Fibroblast of lung (primary cell): ENCODE results near the gene TNFSF9. TPM values are rescaled to one million over a fixed set of nuclear protein-coding genes. Genes with fewer than 3 reads are reported as not detected.

Experiments used
- DNase-seq, 2 donors: peaks; one replicate each; pipeline versions ENCODE4 v3.0.0 to v3.0.0-alpha.2; 2010; ENCODE audit warnings: low read depth in 2 of 2
- H2AFZ ChIP-seq: 2 replicates; pipeline ENCODE4 v1.5.1; 2012; ENCODE audit warnings: low read length, control low read depth, inconsistent platforms
- H3K27ac ChIP-seq: 2 replicates; pipeline ENCODE4 v1.5.1; 2011; ENCODE audit warnings: low read length, control low read depth; ENCODE audit not compliant: insufficient read depth
- H3K27me3 ChIP-seq: 2 replicates; pipeline ENCODE4 v1.5.1; 2011; ENCODE audit warnings: mild to moderate bottlenecking, low read length; ENCODE audit not compliant: control insufficient read depth, insufficient read depth
- H3K36me3 ChIP-seq: 2 replicates; pipeline ENCODE4 v1.5.1; 2011; ENCODE audit warnings: low read length; ENCODE audit not compliant: control insufficient read depth, insufficient read depth
- H3K4me1 ChIP-seq: 2 replicates; pipeline ENCODE4 v1.5.1; 2011; ENCODE audit warnings: low read length; ENCODE audit not compliant: control insufficient read depth, insufficient read depth; ENCODE audit errors: extremely low read depth
- H3K4me2 ChIP-seq: 2 replicates; pipeline ENCODE4 v1.5.1; 2011; ENCODE audit warnings: low read length, control low read depth; ENCODE audit not compliant: insufficient read depth; ENCODE audit errors: extremely low read depth
- H3K4me3 ChIP-seq, 4 experiments: fragments of 200-600 bp in 1 of 4; sonication (generic) in 1 of 4; replicated peaks in 1 of 4; 2 replicates each; pipeline ENCODE4 v1.5.1; 2011 to 2016; ENCODE audit warnings: low read length in 4 of 4, low read depth in 3 of 4, mild to moderate bottlenecking in 3 of 4, control low read depth in 2 of 4, inconsistent platforms in 1 of 4, mixed read lengths in 1 of 4; ENCODE audit not compliant: insufficient read depth in 1 of 4; ENCODE audit errors: control extremely low read depth in 1 of 4
- H3K79me2 ChIP-seq: 2 replicates; pipeline ENCODE4 v1.5.1; 2012; ENCODE audit warnings: mild to moderate bottlenecking, low read length, inconsistent platforms; ENCODE audit not compliant: control insufficient read depth, insufficient read depth
- H3K9ac ChIP-seq: 2 replicates; pipeline ENCODE4 v1.5.1; 2011; ENCODE audit warnings: mild to moderate bottlenecking, low read length, control low read depth; ENCODE audit not compliant: insufficient read depth
- H3K9me3 ChIP-seq: 2 replicates; pipeline ENCODE4 v1.5.1; 2012; ENCODE audit warnings: low read depth, low read length; ENCODE audit not compliant: control insufficient read depth, insufficient read depth
- H4K20me1 ChIP-seq: 2 replicates; pipeline ENCODE4 v1.5.1; 2011; ENCODE audit warnings: low read length; ENCODE audit not compliant: control insufficient read depth, insufficient read depth; ENCODE audit errors: extremely low read depth
- CTCF ChIP-seq, 2 donors: IDR thresholded peaks in 1 of 2; conservative IDR thresholded peaks in 1 of 2; 1 replicate in 1 of 2; 2 replicates in 1 of 2; pipeline ENCODE4 v1.5.1; 2011 to 2012; ENCODE audit warnings: low read length in 2 of 2, control low read depth in 1 of 2, inconsistent platforms in 1 of 2, low read depth in 1 of 2, mild to moderate bottlenecking in 1 of 2
- EZH2 ChIP-seq: IDR thresholded peaks from 2 replicates; pipeline ENCODE4 v1.5.1; 2012; ENCODE audit warnings: low read length, control low read depth, mild to moderate bottlenecking; ENCODE audit errors: missing control alignments
- polyA plus RNA-seq, 2 donors: library from polyadenylated mRNA; depleted of rRNA in 1 of 2; stranded (reverse) in 1 of 2; unstranded in 1 of 2; fragments of >200 nt; gene quantifications; 2 replicates each; pipeline ENCODE4 v1.2.1, GENCODE V29; 2011 to 2012; ENCODE audit warnings: missing spikeins in 1 of 2
- total RNA-seq: library from RNA; depleted of rRNA; stranded (reverse); fragments of >200 nt; gene quantifications from 2 replicates; pipeline ENCODE4 v1.2.1, GENCODE V29; 2014

Gene TNFSF9
- total and polyA plus RNA-seq, 2 donors (not counting 1 experiment from before 2014, with no cell fraction given) = 0.22 to 0.66 TPM

- Histone ChIP-seq H3K27ac (no peak overlapping the region), H3K4me2 (no peak overlapping the region), H3K79me2 (no peaks in the 10 kb centered on the region), H2AFZ (no peak overlapping the region), H3K36me3 (no peaks in the 10 kb centered on the region), H3K4me1 (no peaks in the 10 kb centered on the region), H3K9me3 (no peaks in the 10 kb centered on the region), H4K20me1 (no peaks in the 10 kb centered on the region), H3K4me3 (no peak overlapping the region), H3K9ac (no peak overlapping the region), H3K27me3 (no peaks in the 10 kb centered on the region)
- TF ChIP-seq CTCF (conservative IDR thresholded peaks at IDR 0.05 in 1 of 2, IDR thresholded peaks at IDR 0.05 in 1 of 2; ENCODE audit: low read depth in 1 of 2, low read length in 2 of 2) (no peak), EZH2 (no peak)
- no peak for DNase-seq
Measured at GRCh38 chr19:6489278-6490061, 41.4 kb upstream of the TNFSF9 start.

GRCh38 chr19:6490134-6490533 lies 40.7 kb upstream of the TNFSF9 start:
- H3K79me2 ChIP-seq = no peaks in the 10 kb centered on the region
- H3K4me3 ChIP-seq = no peak overlapping the region

More at GRCh38 chr19:6490134-6490533, 40.7 kb upstream of the TNFSF9 start:
- TF ChIP-seq CTCF (conservative IDR thresholded peaks at IDR 0.05 in 1 of 2, IDR thresholded peaks at IDR 0.05 in 1 of 2; ENCODE audit: low read depth in 1 of 2, low read length in 2 of 2) (no peak), EZH2 (no peak)
- Histone ChIP-seq H3K27ac (no peak overlapping the region), H4K20me1 (no peaks in the 10 kb centered on the region), H3K4me2 (no peak overlapping the region), H3K27me3 (no peaks in the 10 kb centered on the region), H3K9me3 (no peaks in the 10 kb centered on the region), H3K4me1 (no peaks in the 10 kb centered on the region), H3K9ac (no peak overlapping the region), H3K36me3 (no peaks in the 10 kb centered on the region), H2AFZ (no peak overlapping the region)
- no peak for DNase-seq
